ENCODE results near the gene TMEM168. TPM values are rescaled to one million over a fixed set of nuclear protein-coding genes. Genes with fewer than 3 reads are reported as not detected.
"Not testable (repeated sequence)": the region's sequence is repeated elsewhere in the genome, so short reads cannot be mapped to it uniquely, and the experiment has no call there.

TMEM168 gene
- polyA plus RNA-seq, 1 experiment, result 22.3 TPM

GRCh38 chr7:112735261-112735660 is 54.9 kb downstream of the TMEM168 start:
- no peak for TF ChIP-seq CTCF (IDR thresholded peaks at IDR 0.05; ENCODE audit: insufficient read depth, low read depth, low read length)
- DNase-seq (ENCODE audit: low read depth), result no peak

GRCh38 chr7:112731324-112731723 is 58.9 kb downstream of the TMEM168 start:
- H3K27me3 ChIP-seq (ENCODE audit: control insufficient read depth, insufficient read depth, low read length); H3K4me3 ChIP-seq (ENCODE audit: low read depth, low read length); H3K36me3 ChIP-seq (ENCODE audit: control insufficient read depth, insufficient read depth, low read length); POLR2A ChIA-PET; DNase-seq (ENCODE audit: low read depth); CTCF ChIA-PET: not testable (repeated sequence)

More at GRCh38 chr7:112735261-112735660, 54.9 kb downstream of the TMEM168 start:
- Histone ChIP-seq H3K4me3 (ENCODE audit: low read depth, low read length) (no peak overlapping the region), H3K36me3 (ENCODE audit: control insufficient read depth, insufficient read depth, low read length) (no peaks in the 10 kb centered on the region), H3K27me3 (ENCODE audit: control insufficient read depth, insufficient read depth, low read length) (no peaks in the 10 kb centered on the region)
- CTCF ChIA-PET, result no interaction called here
- POLR2A ChIA-PET, result no interaction called here

GRCh38 chr7:112726076-112726475 is 64.1 kb downstream of the TMEM168 start:
- ChIA-PET POLR2A (no interaction called here), CTCF (interaction anchor here (0.6 kb wide), 1 partner anchor 149 kb away, joined by 3 read pairs; no protein-coding TSS in a partner anchor)
- H3K27me3 ChIP-seq (ENCODE audit: control insufficient read depth, insufficient read depth, low read length), result no peaks in the 10 kb centered on the region
- H3K4me3 ChIP-seq (ENCODE audit: low read depth, low read length), result no peak overlapping the region
- no peak for TF ChIP-seq CTCF (IDR thresholded peaks at IDR 0.05; ENCODE audit: insufficient read depth, low read depth, low read length)
- H3K36me3 ChIP-seq (ENCODE audit: control insufficient read depth, insufficient read depth, low read length), result no peaks in the 10 kb centered on the region
- DNase-seq (ENCODE audit: low read depth), result no peak

GRCh38 chr7:112723416-112723815 is 66.8 kb downstream of the TMEM168 start:
- Histone ChIP-seq H3K27me3 (ENCODE audit: control insufficient read depth, insufficient read depth, low read length) (no peaks in the 10 kb centered on the region), H3K4me3 (ENCODE audit: low read depth, low read length) (no peak overlapping the region), H3K36me3 (ENCODE audit: control insufficient read depth, insufficient read depth, low read length) (no peaks in the 10 kb centered on the region)
- CTCF ChIA-PET, result interaction anchor here (0.7 kb wide), 1 partner anchor 89 kb away, joined by 4 read pairs; no protein-coding TSS in a partner anchor
- no peak for DNase-seq (ENCODE audit: low read depth)
- no peak for TF ChIP-seq CTCF (IDR thresholded peaks at IDR 0.05; ENCODE audit: insufficient read depth, low read depth, low read length)
- POLR2A ChIA-PET, result no interaction called here

GRCh38 chr7:112721366-112721765 is 68.8 kb downstream of the TMEM168 start:
- no peak for DNase-seq (ENCODE audit: low read depth)
- Histone ChIP-seq H3K36me3 (ENCODE audit: control insufficient read depth, insufficient read depth, low read length) (no peaks in the 10 kb centered on the region), H3K27me3 (ENCODE audit: control insufficient read depth, insufficient read depth, low read length) (no peaks in the 10 kb centered on the region), H3K4me3 (ENCODE audit: low read depth, low read length) (no peak overlapping the region)
- ChIA-PET CTCF (no interaction called here), POLR2A (no interaction called here)
- TF ChIP-seq CTCF (IDR thresholded peaks at IDR 0.05; ENCODE audit: insufficient read depth, low read depth, low read length), result no peak

- POLR2A ChIA-PET, result no interaction called here
- TF ChIP-seq CTCF (IDR thresholded peaks at IDR 0.05; ENCODE audit: insufficient read depth, low read depth, low read length), result no peak
- CTCF ChIA-PET, result no interaction called here
- H3K4me3 ChIP-seq (ENCODE audit: low read depth, low read length), result no peak overlapping the region
- no peaks in the 10 kb centered on the region for H3K27me3 ChIP-seq (ENCODE audit: control insufficient read depth, insufficient read depth, low read length)
- no peak for DNase-seq (ENCODE audit: low read depth)
- H3K36me3 ChIP-seq (ENCODE audit: control insufficient read depth, insufficient read depth, low read length), result no peaks in the 10 kb centered on the region
Measured at GRCh38 chr7:112715525-112715924, 74.7 kb downstream of the TMEM168 start.

Data from BJ (cell line).